Stimulated activated naive CD4-positive, alpha-beta T cell treated with Interleukin-2 at 50 U/mL for 16 hours (primary cell): ENCODE results near the gene TP53I13.

Experiments used
- DNase-seq: peaks from one replicate; lab custom pipeline; 2025; lab: John Stamatoyannopoulos, UW

TP53I13 gene

DNA sequence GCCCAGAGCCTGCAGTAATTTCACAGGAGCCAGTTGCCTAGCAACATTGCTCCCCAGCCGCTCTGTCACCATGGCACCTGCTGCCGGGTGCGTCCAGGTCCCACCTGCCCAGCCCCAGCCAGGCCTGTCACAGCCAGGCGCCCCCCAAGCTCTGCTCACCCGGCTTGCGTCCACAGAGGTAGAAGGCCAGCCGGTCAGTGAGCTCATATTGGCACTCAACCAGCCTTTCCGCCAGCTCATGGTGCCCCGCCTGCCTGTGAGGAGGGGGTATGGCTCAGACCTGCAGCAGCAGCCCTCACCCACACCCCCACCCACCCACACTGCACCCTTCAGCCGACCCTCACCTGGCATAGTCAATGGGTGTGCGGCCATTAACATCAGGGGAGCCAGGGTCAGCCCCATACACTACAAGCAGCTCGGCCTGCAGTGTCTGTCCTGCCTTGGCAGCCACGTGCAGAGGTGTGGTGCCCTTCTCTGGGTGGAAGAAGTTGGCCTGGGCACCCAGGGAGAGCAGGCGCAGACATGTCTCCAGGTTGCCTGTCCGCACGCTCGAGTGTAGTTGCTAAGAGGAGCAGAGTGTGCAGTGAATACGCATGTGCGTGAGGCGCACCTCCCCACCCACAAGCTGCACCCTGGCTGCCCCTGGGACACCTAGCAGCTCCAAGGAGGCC, 13.2 kb downstream of the TP53I13 start:
- DNase-seq, result no peak

DNA sequence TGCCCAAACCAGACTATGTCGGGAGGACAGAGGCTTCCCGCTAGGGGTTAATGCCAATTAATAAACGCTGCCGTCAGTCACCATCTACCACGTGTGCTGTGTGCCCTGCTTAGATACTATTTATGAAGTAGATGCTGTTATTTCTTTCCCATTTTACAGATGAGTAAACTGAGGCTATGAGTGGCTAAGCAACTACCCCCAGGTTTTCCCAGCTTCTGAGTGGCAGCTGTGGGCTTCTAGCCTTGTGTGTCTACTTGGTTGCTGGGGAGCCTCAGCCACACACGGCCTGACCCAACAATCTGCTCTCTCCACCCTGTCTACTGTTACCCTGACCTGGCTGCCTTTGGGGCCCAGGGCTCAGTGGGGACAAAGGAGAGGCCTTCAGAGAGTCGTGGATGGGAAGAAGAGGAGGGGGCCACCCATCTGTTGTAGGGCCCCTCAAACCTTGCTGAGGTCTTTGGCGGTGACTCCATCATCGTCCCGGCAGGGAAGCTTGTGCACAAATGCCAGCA, 13.8 kb downstream of the TP53I13 start:
- DNase-seq, result no peak

DNA sequence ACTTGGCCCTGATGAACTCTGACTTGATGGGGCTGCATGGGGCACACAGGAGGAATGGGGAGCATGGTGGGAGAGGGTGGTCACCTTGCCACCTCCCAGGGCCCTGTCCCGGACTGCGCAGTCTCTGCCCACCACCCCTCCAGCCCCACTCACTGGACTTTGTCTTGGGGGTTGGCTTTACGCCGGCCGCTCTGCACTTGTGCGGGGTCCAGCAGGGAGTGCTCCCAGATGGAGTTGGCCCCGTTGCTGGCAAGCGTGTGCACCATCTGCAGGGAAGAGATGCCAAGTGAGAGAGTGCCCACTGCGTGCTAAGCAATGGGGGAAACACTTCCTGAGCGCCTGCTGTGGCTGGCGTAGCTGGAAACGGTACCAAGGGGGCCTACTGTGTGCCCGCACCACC, 14.3 kb downstream of the TP53I13 start:
- no peak for DNase-seq

GRCh38 chr17:29583324-29584248, 15.1 kb downstream of the TP53I13 start:
- DNase-seq, result no peak

GRCh38 chr17:29584452-29585079, 16.1 kb downstream of the TP53I13 start:
- no peak for DNase-seq

DNA sequence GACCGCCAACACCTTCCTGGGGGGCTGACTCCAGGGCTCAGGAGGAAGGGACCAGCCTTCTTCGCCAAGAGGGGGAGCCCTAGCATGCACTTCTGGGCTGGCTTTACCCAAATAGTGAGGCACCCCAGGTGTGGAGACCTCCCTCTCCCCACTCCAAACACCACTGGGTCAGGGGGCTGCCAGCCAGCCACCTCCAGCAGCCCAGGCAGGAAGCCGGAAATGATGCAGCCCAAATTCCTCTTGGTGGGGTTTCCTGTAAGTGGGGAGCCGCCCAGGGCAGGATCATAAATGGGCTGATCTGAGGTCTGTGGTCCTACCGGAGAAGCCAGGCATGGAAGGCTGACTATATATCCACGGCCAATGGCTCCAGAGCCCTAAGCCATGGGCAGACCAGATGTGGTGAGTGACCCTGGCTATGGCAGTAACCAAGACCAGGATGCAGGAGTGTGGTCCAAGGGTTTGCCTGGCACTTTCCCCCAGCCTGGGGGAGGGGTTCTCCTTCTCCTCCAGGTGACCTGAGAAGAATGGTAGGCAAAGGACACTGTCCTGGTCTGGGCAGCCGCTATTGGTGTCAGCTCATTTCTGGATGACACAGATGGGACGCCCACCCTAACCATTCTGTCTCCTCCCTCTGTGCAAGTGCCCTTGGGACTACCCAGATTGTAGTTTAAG, 16.7 kb downstream of the TP53I13 start:
- DNase-seq, result peak; percentile 29

DNA sequence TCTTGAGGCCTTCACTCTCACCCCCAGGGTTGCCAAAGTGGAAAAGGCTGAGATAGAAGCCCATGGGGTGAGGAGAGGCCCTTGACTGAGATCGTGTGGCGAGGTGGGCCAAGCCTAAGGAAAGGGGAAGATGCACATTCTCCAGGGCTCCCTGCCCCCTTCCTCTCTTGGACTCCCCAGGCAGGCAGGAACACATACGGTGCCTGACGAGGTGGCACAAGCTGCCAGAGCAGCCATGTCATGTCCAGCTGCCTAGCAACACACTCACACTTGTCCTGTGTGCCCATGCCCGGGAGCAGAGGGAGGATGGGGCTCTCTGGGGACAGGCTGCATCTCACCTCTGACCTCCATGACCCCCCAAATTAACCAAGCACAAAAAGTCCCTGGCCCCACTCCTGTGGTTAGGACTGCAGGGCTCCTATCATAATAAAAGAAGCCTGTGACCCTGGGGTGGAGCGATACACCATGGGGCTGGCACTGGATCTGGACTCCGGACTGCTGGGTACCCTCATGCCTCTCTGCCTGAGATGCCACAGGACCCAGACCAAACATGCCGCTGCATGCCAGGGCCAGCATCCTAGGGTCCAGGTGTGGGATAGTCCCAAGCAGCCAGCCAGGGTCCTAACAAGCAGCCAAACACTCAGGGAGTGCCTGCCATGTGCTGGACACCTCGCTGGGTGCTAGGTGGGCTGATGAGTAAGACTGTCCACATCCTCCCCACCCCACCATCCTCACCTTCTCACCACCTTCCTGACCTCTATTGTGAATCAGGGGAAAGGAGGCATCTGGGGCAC, 18.4 kb downstream of the TP53I13 start:
- no peak for DNase-seq

DNA sequence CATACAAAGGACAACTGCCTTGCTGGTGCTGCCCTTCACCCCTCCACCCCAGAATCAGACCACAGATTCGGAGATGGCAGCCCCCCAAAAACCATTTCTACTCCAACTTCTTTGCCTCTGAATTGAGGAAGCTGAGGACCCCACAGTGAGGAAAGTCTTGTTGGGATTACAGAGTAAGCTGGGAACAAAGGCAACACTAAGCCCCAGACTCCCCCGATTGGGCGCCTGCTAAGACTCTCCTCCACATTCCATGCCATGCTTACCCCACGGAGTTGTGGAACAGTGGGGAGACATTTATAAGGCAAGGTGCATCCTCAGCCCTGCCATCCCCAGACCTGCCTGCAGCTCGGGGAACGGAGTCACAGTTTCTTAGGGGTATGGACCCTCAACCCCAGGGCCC, 19.1 kb downstream of the TP53I13 start:
- DNase-seq, result no peak

DNA sequence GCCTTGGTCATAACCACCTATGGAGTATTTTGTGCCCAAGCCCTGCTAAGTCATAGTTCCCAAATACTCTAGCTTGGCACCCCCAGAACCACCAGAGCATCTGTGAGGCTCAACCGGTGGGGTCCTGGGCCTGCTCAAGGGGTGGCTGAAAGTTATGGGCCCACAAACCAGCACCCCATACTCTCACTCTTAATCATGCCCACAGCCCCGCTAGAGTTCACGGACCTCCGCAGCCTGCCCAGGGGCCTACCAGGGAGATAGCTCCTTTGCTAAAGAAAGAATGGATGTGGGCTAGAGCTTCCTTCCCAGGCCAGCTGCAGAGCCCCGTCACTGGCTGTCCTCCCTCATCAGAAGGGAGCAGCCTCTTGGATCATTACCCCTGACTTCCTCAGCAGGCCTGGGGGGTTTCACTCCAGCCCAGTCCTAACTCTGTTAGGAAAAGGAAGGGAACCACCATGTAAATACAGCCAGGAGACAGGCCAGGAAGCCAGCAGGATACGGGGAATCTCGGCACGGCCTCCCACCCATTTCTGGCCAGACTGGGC, 19.6 kb downstream of the TP53I13 start:
- DNase-seq, result no peak

GRCh38 chr17:29588562-29589411, 20.3 kb downstream of the TP53I13 start:
- DNase-seq, result peak; percentile 57

DNA sequence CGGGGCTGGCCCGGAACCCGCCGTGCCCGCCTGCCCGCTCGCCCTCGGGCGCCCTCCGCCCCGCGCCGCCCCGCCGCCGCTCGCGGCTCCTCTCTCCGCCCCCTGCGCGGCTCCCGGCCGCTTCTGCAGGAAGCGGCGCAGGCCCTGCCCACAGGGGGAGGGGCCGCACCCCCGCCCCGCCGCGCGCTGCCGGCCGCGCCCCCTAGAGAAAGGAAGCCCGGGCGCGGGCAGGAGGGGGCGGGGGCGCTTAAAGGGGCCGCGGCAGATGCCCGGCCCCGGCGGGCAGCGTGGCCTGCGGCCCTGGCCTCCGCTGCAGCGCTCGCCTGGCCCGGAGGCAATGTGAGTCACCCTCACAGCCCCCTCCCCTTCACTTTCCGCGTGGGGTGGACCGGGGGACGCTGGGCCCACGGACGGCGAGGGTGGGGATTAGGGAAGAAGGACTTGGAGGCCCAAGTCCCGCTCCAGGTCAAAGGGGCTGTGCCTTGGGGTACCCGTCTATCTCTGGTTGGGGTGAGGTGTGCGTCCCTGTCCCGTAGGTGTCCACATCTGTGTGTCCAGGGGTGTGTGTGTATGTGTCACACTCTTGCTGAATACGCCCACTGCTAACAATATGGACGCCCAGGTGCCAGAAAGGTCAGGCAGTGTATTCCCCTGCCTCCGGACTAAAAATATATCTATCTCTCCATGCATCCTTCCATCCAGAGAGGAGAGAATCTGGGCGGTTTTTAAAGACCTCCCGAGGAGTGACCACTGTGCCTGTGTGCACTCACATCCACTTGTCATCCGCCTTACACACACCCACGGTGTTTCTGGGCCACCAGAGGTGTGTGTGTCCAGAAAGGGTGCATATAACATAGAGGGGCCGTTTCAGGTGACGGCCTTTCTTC, 21.3 kb downstream of the TP53I13 start, which contains the start of gene GIT1:
GIT1 (minus strand) TSS at position 125 of the 887 bp plus-strand sequence. CDS start 270 bp downstream, outside the sequence.
- peak; percentile 77 for DNase-seq

DNA sequence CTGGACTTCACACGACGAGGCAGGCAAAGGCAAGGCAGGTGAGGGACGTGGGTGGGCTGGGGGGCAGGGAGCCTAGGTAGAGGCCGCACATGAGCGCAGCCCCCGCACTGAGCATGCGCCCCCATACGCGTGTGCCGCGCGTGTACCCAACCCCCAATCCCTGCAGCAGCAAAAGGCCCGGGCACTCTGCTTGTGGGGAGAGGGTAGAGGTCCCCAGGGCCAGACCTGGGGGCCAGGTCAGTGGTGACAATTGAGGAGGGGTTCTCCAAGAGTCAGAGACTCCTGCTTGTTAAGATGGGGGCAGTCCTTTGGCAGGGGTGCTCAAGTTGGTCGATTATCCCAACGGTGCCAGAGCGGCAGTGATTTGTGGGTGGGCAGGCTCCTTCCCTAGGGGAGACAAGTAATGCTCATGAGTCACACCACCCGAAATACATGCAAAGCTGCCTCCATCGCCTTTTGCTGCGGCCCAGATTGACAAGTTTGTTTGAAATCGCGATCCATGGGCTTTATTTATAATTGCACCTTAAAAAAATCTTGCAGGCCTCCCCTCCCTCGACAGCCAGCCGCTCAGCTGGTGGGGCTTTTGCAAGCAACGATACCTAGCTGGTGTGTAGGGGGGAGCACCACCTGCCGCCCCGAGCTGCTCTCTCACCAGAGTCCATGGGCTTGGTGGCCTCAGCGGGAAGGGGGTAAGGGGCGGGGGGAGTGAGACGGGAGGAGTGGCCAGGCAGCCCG, 22.1 kb downstream of the TP53I13 start:
- DNase-seq, result no peak

- DNase-seq, result peak; percentile 34
Measured at GRCh38 chr17:29591146-29591736, 22.7 kb downstream of the TP53I13 start.

- peak; percentile 75 for DNase-seq
Measured at GRCh38 chr17:29591737-29592608, 23.5 kb downstream of the TP53I13 start.

GRCh38 chr17:29592850-29593551, 24.5 kb downstream of the TP53I13 start, which contains the start of gene ANKRD13B:
Gene ANKRD13B, plus strand, starts transcription at chr17:29593132. Its CDS starts 490 bp downstream, at chr17:29593622.
- DNase-seq, result peak; percentile 36
